Measurements from ENCODE around the gene TENT4B. TPM values are rescaled to one million over a fixed set of nuclear protein-coding genes. Genes with fewer than 3 reads are reported as not detected.
A peak's percentile ranks its signal among the peaks of the same experiment; 100 is the strongest.
"Not testable (repeated sequence)": the region's sequence is repeated elsewhere in the genome, so short reads cannot be mapped to it uniquely, and the experiment has no call there.

TENT4B gene
- total and polyA plus RNA-seq, 2 experiments from 2014 or later, result 7.7 to 14.8 TPM

- Histone ChIP-seq H3K79me2 (peaks cover 99% of the 10 kb centered on the region), H3K4me1 (ENCODE audit: insufficient read depth) (peaks cover 19% of the 10 kb centered on the region), H3K9me3 (ENCODE audit: low read depth) (no peaks in the 10 kb centered on the region), H3K4me3 (no peak overlapping the region), H3K36me3 (replicated peaks; ENCODE audit: insufficient read depth, low read depth) (no peaks in the 10 kb centered on the region), H2AFZ (no peak overlapping the region), H3K4me2 (peak overlapping the region; percentile 4), H3K9me2 (replicated peaks; ENCODE audit: insufficient read depth) (no peaks in the 10 kb centered on the region), H3K27me3 (no peaks in the 10 kb centered on the region), H3K27ac (no peak overlapping the region), H4K20me1 (ENCODE audit: insufficient read depth, poor library complexity, severe bottlenecking) (peaks cover 60% of the 10 kb centered on the region)
- DNase-seq (ENCODE audit: low spot score), result no peak
- TF ChIP-seq EZH2 (IDR thresholded peaks at IDR 0.05; ENCODE audit: borderline replicate concordance) (no peak), CTCF (IDR thresholded peaks at IDR 0.05; ENCODE audit: poor library complexity) (no peak), EZH2phosphoT487 (IDR thresholded peaks at IDR 0.05; ENCODE audit: low read depth, severe bottlenecking, unreplicated experiment) (no peak)
- 79% methylated on average over 9 of the region's 9 CpGs for WGBS (ENCODE audit: low lambda C conversion rate, missing lambda C conversion rate)
Observed at GRCh38 chr16:50166511-50167500, 13.7 kb downstream of the TENT4B start.

DNA sequence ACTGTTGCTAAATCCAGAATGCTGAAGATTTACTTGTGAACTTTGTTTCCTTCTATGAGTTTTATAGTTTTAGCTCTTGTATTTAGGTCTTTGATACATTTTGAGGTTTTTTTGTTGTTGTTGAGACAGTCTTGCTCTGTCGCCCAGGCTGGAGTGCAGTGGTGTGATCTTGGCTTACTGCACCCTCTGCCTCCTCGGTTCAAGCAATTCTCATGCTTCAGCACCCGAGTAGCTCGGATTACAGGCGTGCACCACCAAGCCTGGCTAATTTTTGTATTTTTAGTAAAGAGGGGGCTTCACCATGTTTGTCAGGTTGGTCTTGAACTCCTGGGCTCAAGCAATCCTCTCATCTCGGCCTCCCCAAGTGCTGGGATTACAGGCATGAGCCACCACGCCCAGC, 14.4 kb downstream of the TENT4B start:
- DNase-seq (ENCODE audit: low spot score), result no peak
- no peak overlapping the region for H3K4me3 ChIP-seq
- H3K4me2 ChIP-seq, result peak overlapping the region; percentile 4
- H3K4me1 ChIP-seq (ENCODE audit: insufficient read depth), result peaks cover 19% of the 10 kb centered on the region
- H4K20me1 ChIP-seq (ENCODE audit: insufficient read depth, poor library complexity, severe bottlenecking), result peaks cover 60% of the 10 kb centered on the region
- no peaks in the 10 kb centered on the region for H3K27me3 ChIP-seq
- H3K36me3 ChIP-seq (replicated peaks; ENCODE audit: insufficient read depth, low read depth), result no peaks in the 10 kb centered on the region
- H3K27ac ChIP-seq, result no peak overlapping the region
- H3K9me3 ChIP-seq (ENCODE audit: low read depth), result no peaks in the 10 kb centered on the region
- H3K79me2 ChIP-seq, result peaks cover 99% of the 10 kb centered on the region
- no peak overlapping the region for H2AFZ ChIP-seq
- no peak for TF ChIP-seq CTCF (IDR thresholded peaks at IDR 0.05; ENCODE audit: poor library complexity)
- TF ChIP-seq EZH2phosphoT487 (IDR thresholded peaks at IDR 0.05; ENCODE audit: low read depth, severe bottlenecking, unreplicated experiment), result no peak
- no peaks in the 10 kb centered on the region for H3K9me2 ChIP-seq (replicated peaks; ENCODE audit: insufficient read depth)
- 92% methylated on average over 7 of the region's 7 CpGs for WGBS (ENCODE audit: low lambda C conversion rate, missing lambda C conversion rate)

GRCh38 chr16:50169555-50170096, 16.5 kb downstream of the TENT4B start:
- Histone ChIP-seq H2AFZ (no peak overlapping the region), H3K4me2 (no peak overlapping the region), H3K9me3 (ENCODE audit: low read depth) (no peaks in the 10 kb centered on the region), H4K20me1 (ENCODE audit: insufficient read depth, poor library complexity, severe bottlenecking) (peaks cover 63% of the 10 kb centered on the region), H3K36me3 (replicated peaks; ENCODE audit: insufficient read depth, low read depth) (no peaks in the 10 kb centered on the region), H3K27ac (no peak overlapping the region), H3K27me3 (no peaks in the 10 kb centered on the region), H3K9me2 (replicated peaks; ENCODE audit: insufficient read depth) (no peaks in the 10 kb centered on the region), H3K79me2 (peaks cover 99% of the 10 kb centered on the region), H3K4me1 (ENCODE audit: insufficient read depth) (peaks cover 19% of the 10 kb centered on the region), H3K4me3 (no peak overlapping the region)
- whole genome bisulfite sequencing (ENCODE audit: low lambda C conversion rate, missing lambda C conversion rate), result 77% methylated on average over 2 of the region's 2 CpGs
- DNase-seq (ENCODE audit: low spot score), result no peak
- TF ChIP-seq EZH2phosphoT487 (IDR thresholded peaks at IDR 0.05; ENCODE audit: low read depth, severe bottlenecking, unreplicated experiment) (no peak), EZH2 (IDR thresholded peaks at IDR 0.05; ENCODE audit: borderline replicate concordance) (no peak), CTCF (IDR thresholded peaks at IDR 0.05; ENCODE audit: poor library complexity) (no peak)

GRCh38 chr16:50171773-50172172, 18.7 kb downstream of the TENT4B start:
- WGBS (ENCODE audit: low lambda C conversion rate, missing lambda C conversion rate), result 89% methylated on average over 4 of the region's 4 CpGs
- not testable (repeated sequence) for H3K9me3 ChIP-seq (ENCODE audit: low read depth); H3K27ac ChIP-seq; DNase-seq (ENCODE audit: low spot score); H3K4me2 ChIP-seq; H3K9me2 ChIP-seq (replicated peaks; ENCODE audit: insufficient read depth); H3K4me3 ChIP-seq; H3K27me3 ChIP-seq; H3K36me3 ChIP-seq (replicated peaks; ENCODE audit: insufficient read depth, low read depth); H2AFZ ChIP-seq
- Histone ChIP-seq H4K20me1 (ENCODE audit: insufficient read depth, poor library complexity, severe bottlenecking) (peaks cover 54% of the 10 kb centered on the region), H3K79me2 (peaks cover 99% of the 10 kb centered on the region), H3K4me1 (ENCODE audit: insufficient read depth) (peaks cover 17% of the 10 kb centered on the region)

All from hepatocyte (in vitro differentiated cells).